Fibroblast of peridontal ligament (primary cell): ENCODE measurements around the gene C5AR1.
"Not testable (repeated sequence)": the region's sequence is repeated elsewhere in the genome, so short reads cannot be mapped to it uniquely, and the experiment has no call there.

Experiments
- DNase-seq: peaks from one replicate; pipeline ENCODE4 v3.0.0-alpha.2; 2010; ENCODE audit errors: extremely low read depth

The C5AR1 gene

GRCh38 chr19:47284324-47284899, 25.2 kb upstream of the C5AR1 start:
- peak; percentile 80 for DNase-seq

GRCh38 chr19:47296036-47296435, 13.6 kb upstream of the C5AR1 start:
- DNase-seq: peak; percentile 81

- DNase-seq: not testable (repeated sequence)
These were observed 8.8 kb upstream of the C5AR1 start for GRCh38 chr19:47300867-47301266.

- no peak for DNase-seq
These were observed 7.4 kb upstream of the C5AR1 start for GRCh38 chr19:47302249-47302648.

GRCh38 chr19:47303966-47304365, 5.7 kb upstream of the C5AR1 start:
- no peak for DNase-seq

- DNase-seq: peak; percentile 96
These were observed 4.3 kb upstream of the C5AR1 start for GRCh38 chr19:47305309-47305751.

- no peak for DNase-seq
These were observed 3.4 kb upstream of the C5AR1 start for GRCh38 chr19:47306303-47306702.

GRCh38 chr19:47309038-47309437, 623 bp upstream of the C5AR1 start:
- DNase-seq: peak; percentile 76

- no peak for DNase-seq
These were observed 662 bp downstream of the C5AR1 start for GRCh38 chr19:47310323-47310722.

GRCh38 chr19:47310819-47311218, 1.2 kb downstream of the C5AR1 start:
- DNase-seq: no peak

- DNase-seq: no peak
These were observed 2.8 kb downstream of the C5AR1 start for GRCh38 chr19:47312366-47313006.

- DNase-seq: no peak
These were observed 4.2 kb downstream of the C5AR1 start for GRCh38 chr19:47313754-47314295.

GRCh38 chr19:47315125-47315821, 5.6 kb downstream of the C5AR1 start:
- peak; percentile 96 for DNase-seq

- DNase-seq: no peak
These were observed 6.9 kb downstream of the C5AR1 start for GRCh38 chr19:47316513-47316912.

GRCh38 chr19:47319923-47320871, 10.5 kb downstream of the C5AR1 start:
- DNase-seq: no peak

- DNase-seq: no peak
These were observed 12.0 kb downstream of the C5AR1 start for GRCh38 chr19:47321630-47322029.

GRCh38 chr19:47322058-47322457, 12.4 kb downstream of the C5AR1 start:
- no peak for DNase-seq

- DNase-seq: no peak
These were observed 13.7 kb downstream of the C5AR1 start for GRCh38 chr19:47323409-47323808.

- no peak for DNase-seq
These were observed 14.2 kb downstream of the C5AR1 start for GRCh38 chr19:47323872-47324271.

- no peak for DNase-seq
These were observed 14.8 kb downstream of the C5AR1 start for GRCh38 chr19:47324502-47324901.

GRCh38 chr19:47330466-47330869, 20.8 kb downstream of the C5AR1 start:
- DNase-seq: peak; percentile 66

- DNase-seq: no peak
These were observed 21.8 kb downstream of the C5AR1 start for GRCh38 chr19:47331490-47331889.
